Measurements from ENCODE around the gene NUFIP2.

DNA sequence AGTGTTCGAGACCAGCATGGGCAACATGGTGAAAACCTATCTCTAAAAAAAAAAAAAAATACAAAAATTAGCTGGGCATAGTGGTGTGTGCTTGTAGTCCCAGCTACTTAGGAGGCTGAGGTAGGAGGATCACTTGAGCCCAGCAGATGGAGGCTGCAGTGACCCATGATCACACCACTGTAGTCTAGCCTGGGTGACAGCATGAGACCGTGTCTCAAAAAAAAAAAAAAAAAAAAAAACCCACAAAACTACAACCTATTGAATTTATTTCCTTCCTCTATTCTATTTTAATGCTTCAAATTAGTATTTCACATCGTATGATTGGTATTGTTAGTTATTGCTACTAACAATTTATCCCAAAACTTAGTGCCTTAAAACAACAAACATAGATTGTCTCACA is 9.4 kb upstream of the NUFIP2 start:
- TF ChIP-seq, protein P1, sequence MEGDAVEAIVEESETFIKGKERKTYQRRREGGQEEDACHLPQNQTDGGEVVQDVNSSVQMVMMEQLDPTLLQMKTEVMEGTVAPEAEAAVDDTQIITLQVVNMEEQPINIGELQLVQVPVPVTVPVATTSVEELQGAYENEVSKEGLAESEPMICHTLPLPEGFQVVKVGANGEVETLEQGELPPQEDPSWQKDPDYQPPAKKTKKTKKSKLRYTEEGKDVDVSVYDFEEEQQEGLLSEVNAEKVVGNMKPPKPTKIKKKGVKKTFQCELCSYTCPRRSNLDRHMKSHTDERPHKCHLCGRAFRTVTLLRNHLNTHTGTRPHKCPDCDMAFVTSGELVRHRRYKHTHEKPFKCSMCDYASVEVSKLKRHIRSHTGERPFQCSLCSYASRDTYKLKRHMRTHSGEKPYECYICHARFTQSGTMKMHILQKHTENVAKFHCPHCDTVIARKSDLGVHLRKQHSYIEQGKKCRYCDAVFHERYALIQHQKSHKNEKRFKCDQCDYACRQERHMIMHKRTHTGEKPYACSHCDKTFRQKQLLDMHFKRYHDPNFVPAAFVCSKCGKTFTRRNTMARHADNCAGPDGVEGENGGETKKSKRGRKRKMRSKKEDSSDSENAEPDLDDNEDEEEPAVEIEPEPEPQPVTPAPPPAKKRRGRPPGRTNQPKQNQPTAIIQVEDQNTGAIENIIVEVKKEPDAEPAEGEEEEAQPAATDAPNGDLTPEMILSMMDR (IDR thresholded peaks at IDR 0.05) = no peak
- no peak for TF ChIP-seq EZH2 (IDR thresholded peaks at IDR 0.05; ENCODE audit: borderline replicate concordance, insufficient read depth, low read depth, low read length, poor library complexity, severe bottlenecking)
